Cardiac muscle cell (in vitro differentiated cells and primary cell): ENCODE measurements around the gene C20orf202. TPM values are rescaled to one million over a fixed set of nuclear protein-coding genes. Genes with fewer than 3 reads are reported as not detected.
"Not testable (repeated sequence)": the region's sequence is repeated elsewhere in the genome, so short reads cannot be mapped to it uniquely, and the experiment has no call there.

Experiments
- DNase-seq, 2 donors: peaks; one replicate each; pipeline versions ENCODE4 v3.0.0 to v3.0.0-alpha.2; 2010 to 2017; ENCODE audit warnings: low read depth in 1 of 2, low spot score in 1 of 2
- H3K27ac ChIP-seq: fragments of 200-600 bp; sonication (generic); 2 replicates; pipeline ENCODE4 v1.5.1; 2016
- H3K27me3 ChIP-seq: fragments of 200-600 bp; sonication (generic); 2 replicates; pipeline ENCODE4 v1.6.0; 2016; ENCODE audit warnings: control low read depth
- H3K36me3 ChIP-seq: fragments of 200-600 bp; sonication (generic); 2 replicates; pipeline ENCODE4 v1.5.1; 2016; ENCODE audit warnings: control low read depth
- H3K4me1 ChIP-seq: fragments of 200-600 bp; sonication (generic); 2 replicates; pipeline ENCODE4 v1.8.1; 2017; ENCODE audit warnings: low read depth, mild to moderate bottlenecking, mixed run types
- H3K4me3 ChIP-seq: fragments of 200-600 bp; sonication (generic); 2 replicates; pipeline ENCODE4 v1.5.1; 2016; ENCODE audit warnings: mild to moderate bottlenecking
- H3K9me3 ChIP-seq: fragments of 200-600 bp; sonication (generic); 2 replicates; pipeline ENCODE4 v1.5.1; 2017; ENCODE audit warnings: low read depth, mild to moderate bottlenecking, control low read depth
- CTCF ChIP-seq: IDR thresholded peaks from 2 replicates; pipeline ENCODE4 v1.5.1; 2012; ENCODE audit warnings: low read depth, mild to moderate bottlenecking, low read length
- polyA plus RNA-seq: library from polyadenylated mRNA; unstranded; fragments of >200 nt; fragmentation: Nextera tagmentation; extraction: Ambion mirVana; gene quantifications from 2 replicates; pipeline ENCODE4 v1.2.1, GENCODE V29; 2016
- total RNA-seq: library from RNA; depleted of rRNA; stranded (reverse); fragments of >200 nt; gene quantifications from 2 replicates; pipeline ENCODE4 v1.2.3, GENCODE V29; 2016

C20orf202 gene
- total and polyA plus RNA-seq, 2 experiments from 2014 or later: 0.27 to 0.83 TPM

- peak; percentile 82 for TF ChIP-seq CTCF
- Histone ChIP-seq H3K9me3 (no peaks in the 10 kb centered on the region), H3K36me3 (no peaks in the 10 kb centered on the region), H3K27ac (no peak overlapping the region), H3K4me3 (no peak overlapping the region), H3K27me3 (no peaks in the 10 kb centered on the region), H3K4me1 (peaks cover 4% of the 10 kb centered on the region)
- peak; percentile 80 to 86 for DNase-seq
These were observed 9.5 kb downstream of the C20orf202 start for GRCh38 chr20:1212607-1213396.

- Histone ChIP-seq H3K36me3 (no peaks in the 10 kb centered on the region), H3K27me3 (no peaks in the 10 kb centered on the region), H3K4me3 (no peak overlapping the region), H3K27ac (no peak overlapping the region), H3K9me3 (no peaks in the 10 kb centered on the region), H3K4me1 (peaks cover 4% of the 10 kb centered on the region)
- DNase-seq: no peak
- no peak for TF ChIP-seq CTCF
These were observed 11.6 kb downstream of the C20orf202 start for GRCh38 chr20:1214838-1215261.

- peaks cover 4% of the 10 kb centered on the region for H3K4me1 ChIP-seq
- no peak for DNase-seq
- no peaks in the 10 kb centered on the region for H3K27me3 ChIP-seq
- no peaks in the 10 kb centered on the region for H3K36me3 ChIP-seq
- no peak overlapping the region for H3K4me3 ChIP-seq
- no peaks in the 10 kb centered on the region for H3K9me3 ChIP-seq
- H3K27ac ChIP-seq: no peak overlapping the region
- TF ChIP-seq CTCF: no peak
These were observed 12.3 kb downstream of the C20orf202 start for GRCh38 chr20:1215386-1216170.

- not testable (repeated sequence) for H3K27me3 ChIP-seq, H3K9me3 ChIP-seq, H3K27ac ChIP-seq, H3K4me3 ChIP-seq, H3K4me1 ChIP-seq, H3K36me3 ChIP-seq, DNase-seq
These were observed 13.5 kb downstream of the C20orf202 start for GRCh38 chr20:1216527-1217427.

- not testable (repeated sequence) for H3K27ac ChIP-seq, H3K36me3 ChIP-seq, H3K4me3 ChIP-seq, H3K9me3 ChIP-seq, H3K4me1 ChIP-seq, DNase-seq
- H3K27me3 ChIP-seq: peaks cover 18% of the 10 kb centered on the region
These were observed 19.5 kb downstream of the C20orf202 start for GRCh38 chr20:1222750-1223149.

GRCh38 chr20:1224205-1224890 lies 21.1 kb downstream of the C20orf202 start:
- Histone ChIP-seq H3K9me3 (no peaks in the 10 kb centered on the region), H3K27ac (no peak overlapping the region), H3K4me1 (no peaks in the 10 kb centered on the region), H3K36me3 (no peaks in the 10 kb centered on the region), H3K4me3 (no peak overlapping the region), H3K27me3 (peaks cover 34% of the 10 kb centered on the region)
- no peak for DNase-seq
- no peak for TF ChIP-seq CTCF
